GM12892 (cell line): ENCODE data around the gene KIAA1328.
"Not testable (repeated sequence)": the region's sequence is repeated elsewhere in the genome, so short reads cannot be mapped to it uniquely, and the experiment has no call there.

Experiments
- DNase-seq: peaks from one replicate; pipeline ENCODE4 v3.0.0; 2011; ENCODE audit not compliant: insufficient read length
- FAIRE-seq: peaks from 2 replicates; lab custom pipeline; 2011; peaks lifted over from hg19 to GRCh38; lab: Jason Lieb, UNC
- POLR2A ChIP-seq: IDR thresholded peaks from 2 replicates; pipeline ENCODE4 v1.6.1; 2011; ENCODE audit warnings: low read depth, low read length, control low read depth
- POLR2AphosphoS5 ChIP-seq: IDR thresholded peaks from 2 replicates; pipeline ENCODE4 v1.6.1; 2011; ENCODE audit warnings: low read depth, low read length, control low read depth
- TAF1 ChIP-seq: IDR thresholded peaks from 2 replicates; pipeline ENCODE4 v1.6.1; 2011; ENCODE audit warnings: low read depth, mild to moderate bottlenecking, control low read depth, low read length, borderline replicate concordance

KIAA1328 gene

DNA sequence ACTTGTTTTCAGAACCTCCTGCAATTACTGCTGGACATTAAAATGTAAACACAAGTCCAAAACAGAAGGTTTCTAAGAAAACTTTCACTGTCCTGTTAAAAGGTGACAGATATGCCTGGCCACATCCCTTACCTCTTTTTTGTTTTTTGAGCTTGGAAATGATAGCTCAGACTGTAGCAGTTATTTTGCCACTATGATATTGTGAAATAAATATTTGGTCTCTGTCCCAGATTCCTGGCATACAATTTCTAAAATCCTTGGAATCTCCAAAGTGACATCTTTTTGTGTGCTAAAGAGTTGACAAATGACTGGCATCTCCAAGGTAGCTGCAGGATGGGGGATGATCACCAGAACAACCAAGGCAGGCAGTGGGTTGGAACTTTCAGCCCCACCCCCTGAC, 17.0 kb upstream of the KIAA1328 start:
- no peak for DNase-seq
- TF ChIP-seq POLR2AphosphoS5 (no peak), POLR2A (no peak), TAF1 (no peak)
- FAIRE-seq, result no peak

DNA sequence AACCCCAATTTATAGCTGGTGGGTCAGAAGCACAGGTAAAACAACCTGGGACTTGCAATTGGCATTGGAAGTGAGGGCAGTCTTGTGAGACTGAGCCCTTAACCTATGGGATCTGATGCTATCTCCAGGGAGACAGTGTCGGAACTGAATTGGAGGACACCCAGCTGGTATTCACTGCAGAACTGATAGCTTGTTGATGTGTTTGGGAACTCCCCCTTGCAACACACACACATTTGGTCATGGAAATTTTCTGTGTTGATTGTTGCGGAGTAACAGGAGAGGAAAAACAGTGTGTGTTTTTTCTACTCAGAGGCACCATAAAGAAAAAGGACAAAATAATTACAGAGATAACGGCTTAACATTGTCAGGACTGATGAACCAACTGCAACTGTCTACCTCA, 16.2 kb upstream of the KIAA1328 start:
- no peak for TF ChIP-seq TAF1
- no peak for TF ChIP-seq POLR2A
- no peak for TF ChIP-seq POLR2AphosphoS5
- FAIRE-seq (no peak), DNase-seq (no peak)

DNA sequence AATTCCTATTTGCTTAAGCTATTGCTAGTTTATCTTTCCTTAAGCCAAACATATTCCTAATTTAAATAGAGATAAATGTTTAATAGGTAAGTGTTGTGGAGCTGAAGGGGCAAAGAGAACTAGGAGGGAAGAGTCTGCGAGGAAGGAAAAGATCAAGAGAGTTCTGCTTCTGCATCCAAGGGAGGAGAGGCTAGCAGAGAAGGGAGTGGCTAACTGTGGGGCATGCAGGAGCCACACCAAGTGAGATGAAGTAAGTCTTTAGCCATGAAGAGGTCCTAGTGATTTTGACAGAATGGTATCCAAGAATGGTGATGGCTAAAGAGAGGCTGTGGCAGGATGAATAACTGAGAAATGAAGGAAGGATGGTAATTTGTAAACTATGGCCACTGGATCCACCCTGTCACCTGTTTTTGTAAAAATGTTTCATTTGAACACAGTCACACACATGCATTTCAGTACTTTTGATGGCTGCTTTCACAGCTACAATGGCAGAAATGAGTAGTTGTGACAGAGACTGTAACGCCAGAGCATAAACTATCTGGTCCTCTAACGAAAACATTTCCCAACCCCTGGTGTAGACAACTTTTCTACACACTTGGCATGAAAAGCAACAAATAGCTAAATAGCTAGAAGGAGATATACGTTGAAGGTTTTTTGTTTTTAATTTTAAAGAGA, 15.7 kb upstream of the KIAA1328 start:
- FAIRE-seq, result no peak

DNA sequence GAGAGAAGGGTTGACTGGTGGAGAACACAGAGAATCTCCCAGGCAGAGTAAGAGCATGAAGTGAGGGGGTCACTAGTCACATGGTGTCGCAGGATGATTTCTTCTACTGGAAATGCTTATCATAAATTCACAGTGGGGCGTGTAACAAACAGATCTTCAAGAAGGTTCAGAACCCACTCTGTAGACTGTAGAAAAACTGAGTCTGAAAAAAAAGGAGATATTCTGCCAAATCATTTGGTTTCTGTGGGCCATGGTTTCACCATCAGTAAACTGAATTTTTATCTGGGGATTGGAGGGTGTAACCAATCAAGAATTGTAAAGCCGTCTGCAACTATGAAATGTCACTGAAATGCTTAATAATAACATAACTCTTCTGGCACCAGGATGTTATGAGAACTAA, 15.1 kb upstream of the KIAA1328 start:
- no peak for DNase-seq
- no peak for TF ChIP-seq POLR2AphosphoS5
- no peak for TF ChIP-seq POLR2A
- no peak for TF ChIP-seq TAF1
- FAIRE-seq, result no peak

More for the DNA sequence above, 15.7 kb upstream of the KIAA1328 start:
- TF ChIP-seq TAF1 (no peak), POLR2AphosphoS5 (no peak), POLR2A (no peak)
- DNase-seq, result no peak

DNA sequence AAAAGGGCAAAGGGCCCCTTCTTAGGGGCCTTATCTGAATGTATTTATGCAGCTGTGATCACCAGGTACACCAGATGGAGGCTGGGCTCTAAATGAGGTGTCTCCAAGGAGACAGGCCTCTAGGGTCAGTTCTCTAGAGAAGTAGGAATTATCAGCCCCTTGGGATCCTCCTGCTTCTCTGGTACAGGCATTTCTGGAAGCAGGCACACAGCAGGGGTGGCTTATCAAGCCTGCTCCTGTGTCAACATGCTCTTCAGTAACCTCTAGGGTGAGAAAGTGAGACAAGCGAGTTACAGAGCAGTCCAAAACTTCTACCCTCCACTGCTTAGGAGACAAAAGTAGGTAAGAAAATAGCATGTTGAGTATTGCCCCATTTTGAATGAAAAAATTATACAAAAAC, 13.9 kb upstream of the KIAA1328 start:
- TF ChIP-seq POLR2A, result no peak
- TF ChIP-seq POLR2AphosphoS5, result no peak
- no peak for TF ChIP-seq TAF1
- DNase-seq (no peak), FAIRE-seq (no peak)

DNA sequence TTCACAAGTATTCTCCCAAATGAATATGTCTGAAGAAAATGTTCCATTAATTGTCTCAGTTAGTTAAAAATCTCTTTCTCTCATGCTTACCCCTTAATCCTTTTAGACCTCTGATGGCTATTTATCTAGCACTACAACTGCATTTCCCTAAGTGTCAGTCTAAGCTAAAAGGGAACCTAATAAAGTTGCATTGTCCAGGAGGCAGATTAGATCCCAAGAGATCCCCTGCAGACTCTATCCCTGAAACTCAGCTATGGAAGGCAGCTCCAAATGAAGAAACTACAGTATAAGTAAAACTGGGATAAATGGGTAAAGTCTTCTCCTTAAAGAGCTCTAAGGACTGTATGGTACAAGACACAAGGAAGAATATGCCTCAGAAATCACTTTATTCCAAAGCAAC, 12.8 kb upstream of the KIAA1328 start:
- DNase-seq, FAIRE-seq: not testable (repeated sequence)

DNA sequence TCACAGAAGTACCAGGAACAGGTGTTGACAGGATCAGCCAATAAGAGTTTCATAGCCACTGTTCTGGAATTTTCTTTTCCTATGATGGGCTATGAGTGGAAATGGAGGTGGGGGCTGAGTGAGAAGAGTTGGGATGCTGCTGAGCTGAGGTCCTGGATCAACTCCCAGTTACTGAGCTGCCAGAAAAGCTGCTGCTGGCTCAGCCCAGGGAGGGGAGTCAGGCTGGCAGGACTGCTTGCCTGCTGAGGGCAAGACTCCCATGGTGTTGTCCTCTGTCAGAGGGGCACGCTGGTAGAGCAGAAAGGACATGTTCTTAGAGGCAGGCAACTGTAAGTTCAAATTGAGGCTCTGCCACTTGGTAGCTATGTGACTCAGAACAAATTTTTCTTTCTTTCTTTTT, 11.9 kb upstream of the KIAA1328 start:
- FAIRE-seq (no peak), DNase-seq (no peak)
- TF ChIP-seq POLR2AphosphoS5, result no peak
- TF ChIP-seq POLR2A, result no peak
- no peak for TF ChIP-seq TAF1

DNA sequence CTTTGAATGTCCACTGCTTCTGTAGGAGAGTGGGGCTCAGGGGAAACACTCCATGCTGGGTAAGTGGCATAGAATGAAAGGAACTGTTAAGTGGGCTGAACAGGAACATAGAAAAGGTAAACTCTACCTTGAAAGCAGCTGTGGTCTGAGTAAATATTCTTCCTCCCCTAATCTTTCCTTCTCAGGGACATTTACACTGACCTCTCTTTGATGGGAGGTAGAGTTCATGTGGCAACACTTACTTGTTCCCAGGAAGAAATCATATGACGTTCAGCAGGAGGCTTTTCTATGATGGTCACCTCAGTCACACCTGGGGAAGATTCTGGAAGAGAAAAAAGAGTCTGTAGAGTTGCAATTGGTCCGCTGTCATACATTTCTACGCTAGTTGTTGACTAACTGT, 10.3 kb upstream of the KIAA1328 start:
- no peak for TF ChIP-seq POLR2AphosphoS5
- TF ChIP-seq TAF1, result no peak
- no peak for TF ChIP-seq POLR2A
- DNase-seq (no peak), FAIRE-seq (no peak)

DNA sequence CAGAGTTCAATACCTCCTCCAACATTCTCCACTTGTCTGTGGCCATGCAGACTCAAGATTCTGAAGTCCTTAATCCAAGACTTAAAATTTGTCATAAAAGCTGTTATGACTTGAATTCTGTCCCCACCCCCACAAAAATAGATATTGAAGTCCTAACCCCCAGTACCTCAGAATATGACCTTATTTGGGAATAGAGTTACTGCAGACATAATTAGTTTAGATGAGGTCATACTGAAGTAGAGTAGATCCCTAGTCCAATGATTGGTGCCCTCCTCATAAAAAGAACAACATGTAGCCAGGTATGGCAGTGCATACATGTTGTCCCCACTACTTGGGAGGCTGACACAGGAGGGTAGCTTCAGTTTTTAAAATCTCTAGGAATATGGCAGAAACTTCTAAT, 9.3 kb upstream of the KIAA1328 start:
- DNase-seq (no peak), FAIRE-seq (no peak)
- TF ChIP-seq POLR2A (no peak), TAF1 (no peak), POLR2AphosphoS5 (no peak)

DNA sequence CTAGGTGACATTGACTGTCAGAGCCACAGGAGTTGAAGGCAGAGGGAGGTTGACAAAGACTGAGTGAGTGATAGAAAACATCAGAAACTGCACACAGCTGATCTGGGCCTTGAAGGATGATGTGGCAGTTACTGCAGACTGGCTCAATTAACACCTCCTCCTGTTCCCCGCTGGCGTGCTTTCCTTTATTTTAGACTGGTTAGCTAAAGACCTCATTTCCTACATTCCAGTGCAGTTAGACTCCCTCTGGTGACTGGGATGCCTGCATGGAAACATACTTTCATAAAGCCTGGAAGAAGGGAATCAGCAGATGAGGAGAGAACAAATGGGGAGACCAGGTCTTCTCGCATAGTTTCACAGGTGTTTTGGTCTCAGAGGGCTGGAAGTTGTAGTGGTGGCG, 7.2 kb upstream of the KIAA1328 start:
- DNase-seq, result no peak
- no peak for FAIRE-seq
- TF ChIP-seq TAF1 (no peak), POLR2A (no peak), POLR2AphosphoS5 (no peak)

DNA sequence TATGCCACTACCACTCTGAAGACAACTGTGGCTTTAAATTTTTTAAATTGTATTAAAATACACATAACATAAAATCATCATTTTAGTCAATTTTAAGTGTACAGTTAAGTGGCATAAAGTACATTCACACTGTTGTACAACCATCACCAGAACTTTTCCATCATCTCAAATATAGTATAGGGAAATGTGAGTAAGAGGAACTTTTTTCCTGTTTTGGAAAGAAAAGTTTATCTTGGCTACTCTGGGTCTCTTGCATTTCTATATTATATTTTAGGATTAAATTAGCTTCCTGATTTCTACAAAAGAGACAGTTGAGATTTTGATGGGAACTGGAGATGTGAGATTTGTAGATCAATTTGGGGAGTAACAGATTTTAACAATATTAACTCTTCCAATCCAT, 3.4 kb upstream of the KIAA1328 start:
- TF ChIP-seq TAF1, result no peak
- DNase-seq (no peak), FAIRE-seq (no peak)

DNA sequence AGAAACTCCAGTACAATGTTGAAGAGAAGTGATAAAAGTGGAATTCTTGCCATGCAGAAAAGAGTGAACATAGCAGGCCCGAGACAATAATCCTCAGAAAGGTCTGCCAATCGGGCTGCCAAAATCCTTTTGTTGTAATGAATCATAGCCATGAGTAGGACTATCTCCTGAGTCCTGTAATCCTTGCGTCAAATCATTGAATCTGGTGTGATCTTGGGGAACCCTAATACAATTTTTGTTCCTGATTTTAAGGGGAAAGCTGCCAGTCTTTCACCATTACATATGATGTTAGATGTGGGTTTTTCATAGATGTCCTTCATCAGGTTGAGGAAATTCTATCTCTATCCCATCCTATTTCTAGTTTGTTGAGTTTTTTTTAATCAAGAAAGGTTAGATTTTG, 2.4 kb upstream of the KIAA1328 start:
- FAIRE-seq (no peak), DNase-seq (no peak)
- TF ChIP-seq POLR2A, result no peak
- no peak for TF ChIP-seq TAF1
- TF ChIP-seq POLR2AphosphoS5, result no peak
